ENCODE results near the gene FNDC5.

Gene FNDC5

DNA sequence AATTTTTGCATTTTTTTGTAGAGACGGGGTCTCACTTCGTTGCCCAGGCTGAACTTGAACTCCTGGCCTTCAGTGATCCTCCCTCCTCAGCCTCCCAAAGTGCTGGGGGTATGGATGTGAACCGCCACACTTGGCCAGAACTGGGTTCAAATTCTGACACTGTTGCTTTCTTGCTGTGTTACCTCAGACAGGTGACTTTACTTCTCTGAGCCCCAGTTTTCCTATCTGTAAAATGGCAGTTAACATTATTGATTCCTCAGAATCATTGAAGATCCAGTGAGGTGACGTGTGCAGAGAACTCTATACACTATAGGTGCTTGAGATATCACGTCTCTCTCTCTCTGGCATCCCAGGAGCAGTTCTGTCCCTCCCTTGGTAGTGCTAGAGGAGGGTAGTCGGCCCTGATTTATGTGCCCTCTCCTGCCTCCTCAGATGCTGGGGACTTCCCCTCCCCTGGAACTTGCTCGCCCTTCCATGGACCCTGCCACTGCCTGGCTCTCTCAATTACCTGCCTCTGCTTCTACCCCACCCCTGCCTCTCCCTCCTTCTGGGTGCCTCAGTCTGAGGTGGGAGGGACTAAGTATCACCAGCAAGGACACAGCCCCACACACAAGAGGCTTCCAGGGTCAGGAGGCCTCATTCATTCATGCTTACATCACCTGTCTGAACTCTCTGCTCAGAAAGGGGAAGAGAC lies 12.8 kb upstream of the FNDC5 start:
- no peak for DNase-seq

DNA sequence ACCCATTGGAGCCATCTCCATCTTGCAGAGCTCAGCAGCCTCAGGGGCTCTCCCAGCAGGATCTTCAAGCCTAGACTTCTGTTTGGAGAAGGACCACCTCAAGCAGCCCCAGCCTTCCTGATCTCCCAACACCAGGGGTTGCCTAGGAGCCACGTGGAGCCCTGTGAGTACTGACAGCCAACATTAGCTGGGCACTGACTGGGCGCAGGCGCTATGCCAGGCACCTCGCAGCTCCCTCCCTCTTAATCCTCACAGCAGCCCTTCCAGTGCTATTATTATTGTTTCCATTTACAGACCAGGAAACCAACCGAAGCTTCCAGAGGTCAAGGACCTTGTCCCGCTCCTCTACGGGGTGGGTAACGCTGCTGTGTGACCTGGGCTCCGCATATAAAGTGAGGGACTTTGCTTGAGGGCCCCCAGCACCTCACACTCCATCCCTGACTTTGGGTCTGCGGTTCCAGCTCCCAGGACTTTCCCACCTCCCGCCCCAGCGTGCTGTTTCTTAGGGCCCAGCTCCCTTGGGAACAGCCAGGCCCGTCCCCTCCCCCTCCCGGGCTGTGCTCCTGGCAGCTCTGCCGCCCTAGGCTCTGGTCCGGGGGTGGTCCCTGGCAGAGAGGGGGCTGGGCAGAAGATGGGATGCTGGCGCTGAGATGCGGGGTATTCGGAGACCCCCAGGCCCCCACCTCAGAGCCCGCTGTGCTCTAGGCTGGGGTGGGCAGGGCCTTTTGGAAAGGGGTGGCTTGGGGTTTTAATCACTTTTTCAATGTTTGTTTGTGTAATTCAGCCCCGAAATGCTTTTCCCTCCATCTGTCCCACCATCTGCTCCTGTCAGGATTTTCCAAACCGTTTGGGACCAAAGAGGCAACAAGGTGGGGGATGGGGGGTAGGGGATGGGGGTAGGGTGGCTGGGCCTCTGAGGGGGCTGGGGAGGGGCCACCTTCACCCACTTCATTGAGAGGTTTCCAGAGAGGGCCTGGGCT lies 11.4 kb upstream of the FNDC5 start:
- DNase-seq: no peak

DNA sequence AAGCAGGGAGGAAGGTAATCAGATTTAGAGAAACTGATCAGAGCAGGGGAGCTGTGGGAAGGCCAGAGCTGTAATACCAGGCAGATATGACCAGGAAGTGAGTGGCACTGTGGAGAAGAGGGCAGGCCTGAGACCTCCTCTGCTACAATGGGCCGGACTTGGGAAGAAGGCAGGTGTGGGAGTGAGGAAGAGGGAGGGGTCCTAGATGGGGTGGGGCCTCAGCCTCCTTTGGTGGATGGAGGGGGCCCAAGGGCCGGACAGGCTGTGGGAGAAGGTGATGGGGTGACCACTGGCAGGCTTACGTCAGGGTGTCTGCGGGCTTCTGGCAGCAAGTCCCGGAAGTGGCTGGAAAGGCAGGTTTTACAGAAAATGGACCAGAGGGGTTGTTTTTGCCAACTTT lies 10.6 kb upstream of the FNDC5 start:
- DNase-seq: no peak

DNA sequence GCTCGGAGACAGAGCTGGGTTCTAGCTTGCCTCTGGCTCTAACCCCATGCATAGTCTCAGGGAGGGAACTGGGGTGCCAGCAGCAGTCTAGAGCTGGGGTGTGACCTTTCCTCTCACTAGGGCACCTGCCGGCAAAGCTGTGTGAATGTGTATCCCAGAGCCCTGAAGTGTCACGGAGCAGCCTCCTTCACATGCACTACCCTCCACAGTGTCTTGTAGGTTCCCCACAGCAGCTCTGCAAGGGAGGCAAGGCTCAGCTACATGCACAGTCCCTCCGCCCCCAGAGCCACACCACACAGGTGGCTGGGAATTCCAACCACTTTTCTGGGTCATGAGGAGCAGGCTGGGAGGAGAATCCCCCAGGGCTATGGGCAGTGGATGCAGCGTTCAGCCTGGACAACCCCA lies 7.9 kb upstream of the FNDC5 start:
- no peak for DNase-seq

DNA sequence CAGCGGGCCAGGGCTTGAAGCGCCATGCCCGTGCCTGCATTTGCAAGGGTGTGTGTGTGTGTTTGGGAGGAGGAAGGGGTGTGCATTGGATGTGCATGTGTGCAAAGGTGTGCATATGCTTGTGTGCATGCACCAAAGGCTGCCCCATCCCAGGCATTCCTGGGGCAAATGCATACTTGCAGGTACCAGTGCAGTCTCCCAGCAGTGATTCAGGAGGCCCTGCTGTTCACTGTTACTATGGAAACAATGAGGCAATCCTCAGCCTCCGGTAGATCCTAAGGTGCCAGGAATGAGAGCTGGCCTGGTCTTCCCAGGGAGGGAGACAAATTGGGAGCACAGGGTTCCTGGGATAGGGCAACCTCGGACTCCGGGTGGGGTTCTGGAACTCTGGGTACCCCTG lies 7.5 kb upstream of the FNDC5 start:
- no peak for DNase-seq

DNA sequence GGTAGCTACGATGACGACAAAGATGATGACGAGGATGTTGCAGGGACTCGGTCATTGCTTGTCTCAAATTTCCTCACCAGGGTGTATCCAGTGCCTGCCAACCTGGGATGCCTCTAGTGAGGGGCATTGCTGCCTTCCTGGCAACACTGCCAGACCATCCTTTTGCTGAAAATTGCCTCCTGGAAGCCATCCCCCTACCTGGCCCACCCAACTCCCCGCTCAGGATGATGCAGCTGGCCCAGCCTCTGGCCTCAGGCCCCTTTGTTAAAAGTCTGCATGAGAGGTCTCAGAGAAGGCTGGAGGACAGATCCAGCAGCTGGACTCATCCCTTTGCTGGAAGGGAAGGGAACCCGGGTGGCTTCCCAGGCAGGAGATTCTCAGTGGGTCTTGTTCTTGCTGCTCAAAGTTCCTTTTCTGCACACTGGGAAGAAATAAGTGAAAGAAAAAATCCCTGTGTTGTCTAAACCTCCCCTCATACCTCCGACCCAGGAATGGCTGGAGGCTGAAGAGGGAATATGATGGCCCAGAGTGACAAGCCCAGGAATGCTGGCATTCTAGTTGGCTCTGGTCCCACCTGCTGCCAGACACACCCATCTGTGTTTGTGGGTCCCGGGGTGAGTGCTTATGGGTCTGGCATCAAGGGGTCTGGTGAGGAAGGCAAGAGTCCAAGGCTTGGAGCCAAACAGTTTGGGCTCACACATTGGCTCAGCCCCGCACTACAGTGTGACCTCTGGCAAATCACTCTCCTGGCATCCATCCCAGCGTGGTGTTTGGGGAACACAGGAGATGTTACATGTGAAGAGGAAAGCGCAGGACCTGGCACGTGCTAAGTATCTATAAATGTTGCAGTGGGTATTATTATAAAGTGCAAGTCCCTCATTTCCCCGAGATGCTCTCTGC lies 6.7 kb upstream of the FNDC5 start:
- no peak for DNase-seq

DNA sequence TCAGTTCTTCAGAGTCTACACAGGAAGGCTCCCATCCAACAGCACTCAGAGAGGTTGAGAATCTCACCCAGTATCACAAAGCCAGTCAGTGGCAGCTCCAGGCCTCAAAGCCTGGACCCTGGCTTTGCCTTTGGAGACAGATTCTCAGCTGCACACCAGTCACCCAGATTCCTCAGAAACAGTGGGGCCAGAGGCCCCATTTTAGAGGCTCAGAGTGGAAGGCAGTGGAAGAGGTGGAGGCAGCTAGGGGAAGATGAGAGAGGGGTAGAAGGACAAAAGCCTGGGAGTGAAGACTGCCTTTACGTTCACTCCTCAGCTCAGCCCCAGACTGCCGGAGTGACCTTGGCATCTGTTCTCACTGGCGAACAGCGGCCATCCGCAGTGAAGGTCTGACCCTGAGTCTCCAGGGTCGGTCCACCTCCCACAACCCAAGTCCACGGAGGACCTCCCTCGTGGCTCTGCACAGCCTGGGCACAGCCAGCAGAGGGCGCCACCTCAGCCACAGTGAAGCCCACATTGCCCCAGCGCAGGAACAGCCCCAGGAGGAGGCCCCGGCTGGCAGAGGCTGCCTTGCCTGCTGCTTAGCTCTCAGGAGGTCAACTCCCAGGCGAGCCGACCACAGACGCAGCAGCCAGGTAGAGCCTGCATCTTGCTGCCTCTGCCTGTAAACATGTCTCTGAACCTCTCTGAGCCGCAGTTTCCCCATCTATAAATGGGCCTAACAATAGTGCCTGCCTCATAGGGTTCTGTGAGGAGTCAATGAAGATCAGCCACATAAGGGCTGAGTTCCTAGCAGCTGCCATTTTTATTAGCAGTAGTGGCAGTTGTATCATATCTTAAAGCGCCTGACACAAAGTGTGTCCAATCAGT lies 5.9 kb upstream of the FNDC5 start:
- DNase-seq: peak in 2 of 4 experiments; percentile 21 to 32

DNA sequence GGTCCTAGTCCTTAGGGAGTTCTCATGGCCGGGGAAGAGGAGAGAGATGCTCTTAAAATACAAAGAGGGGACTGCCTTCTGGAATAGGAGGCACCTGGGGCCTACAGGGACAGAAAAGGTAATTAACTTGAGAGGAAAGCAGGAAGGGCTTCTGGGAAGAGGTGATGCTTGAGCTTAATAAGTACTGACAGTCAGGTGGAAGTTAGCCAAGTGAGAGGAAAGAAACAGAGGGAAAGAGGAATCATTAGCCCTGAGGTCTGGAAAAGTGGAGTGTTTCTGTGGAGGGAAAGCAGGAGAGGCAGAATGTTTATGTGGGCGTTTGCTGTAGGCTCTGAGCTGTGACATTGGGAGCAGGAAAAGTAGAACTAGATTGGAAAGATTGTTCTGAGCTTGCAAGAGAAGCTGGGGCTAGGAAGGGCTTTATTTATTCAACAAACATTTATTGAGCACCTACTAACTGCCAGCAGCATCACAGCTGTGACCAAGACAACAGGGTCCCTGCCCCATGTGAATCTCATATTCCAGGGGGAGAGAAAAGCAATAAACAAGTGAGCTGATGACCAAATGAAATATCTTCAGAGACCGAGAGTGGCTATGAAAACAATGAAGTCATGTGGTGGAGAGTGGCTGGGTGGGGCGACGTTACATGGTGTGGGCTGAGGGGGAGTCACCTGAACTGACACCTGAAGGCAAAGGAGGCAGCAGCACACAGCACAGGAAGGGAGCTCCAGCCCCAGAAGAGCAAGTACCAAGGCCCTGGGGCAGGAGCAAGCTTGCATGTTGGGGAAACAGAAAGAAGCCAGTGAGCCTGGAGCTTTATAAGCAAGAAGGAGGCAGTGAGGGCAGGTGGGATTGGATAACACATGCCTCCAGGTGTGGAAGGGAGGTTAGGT lies 4.4 kb upstream of the FNDC5 start:
- no peak for DNase-seq

DNA sequence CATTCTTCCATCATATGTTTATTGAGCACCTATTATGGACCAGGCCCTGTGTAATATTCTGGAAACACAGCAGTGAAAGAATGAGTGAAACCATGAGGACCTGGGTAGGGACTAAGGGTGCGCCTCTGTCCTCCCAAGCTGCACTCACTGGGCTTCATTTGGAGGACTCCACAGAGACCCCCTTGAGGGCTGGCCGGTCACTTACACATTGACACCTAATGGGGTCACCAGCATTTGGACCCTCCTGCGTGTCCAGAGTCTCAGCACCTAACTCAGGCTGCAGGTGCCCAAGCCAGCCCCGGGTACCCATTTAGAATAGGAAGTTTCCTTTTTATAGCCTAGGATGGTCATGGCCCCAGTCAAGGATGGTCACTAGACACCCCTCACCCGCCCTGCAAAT lies 2.8 kb upstream of the FNDC5 start:
- no peak for DNase-seq

DNA sequence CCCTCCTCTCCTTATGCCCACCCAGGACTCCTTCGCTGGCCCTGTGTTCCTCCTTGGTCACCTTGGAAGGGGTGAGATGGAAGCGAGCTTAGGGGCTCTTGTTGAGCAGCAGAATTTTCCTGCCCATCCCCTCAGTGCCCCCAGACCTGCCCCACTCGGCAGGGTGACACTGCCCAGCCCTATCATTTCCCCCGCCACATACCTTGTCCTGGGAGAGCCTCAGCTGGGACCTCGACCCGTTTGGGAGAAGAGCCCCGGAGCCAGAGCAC lies 1.4 kb upstream of the FNDC5 start:
- no peak for DNase-seq

DNA sequence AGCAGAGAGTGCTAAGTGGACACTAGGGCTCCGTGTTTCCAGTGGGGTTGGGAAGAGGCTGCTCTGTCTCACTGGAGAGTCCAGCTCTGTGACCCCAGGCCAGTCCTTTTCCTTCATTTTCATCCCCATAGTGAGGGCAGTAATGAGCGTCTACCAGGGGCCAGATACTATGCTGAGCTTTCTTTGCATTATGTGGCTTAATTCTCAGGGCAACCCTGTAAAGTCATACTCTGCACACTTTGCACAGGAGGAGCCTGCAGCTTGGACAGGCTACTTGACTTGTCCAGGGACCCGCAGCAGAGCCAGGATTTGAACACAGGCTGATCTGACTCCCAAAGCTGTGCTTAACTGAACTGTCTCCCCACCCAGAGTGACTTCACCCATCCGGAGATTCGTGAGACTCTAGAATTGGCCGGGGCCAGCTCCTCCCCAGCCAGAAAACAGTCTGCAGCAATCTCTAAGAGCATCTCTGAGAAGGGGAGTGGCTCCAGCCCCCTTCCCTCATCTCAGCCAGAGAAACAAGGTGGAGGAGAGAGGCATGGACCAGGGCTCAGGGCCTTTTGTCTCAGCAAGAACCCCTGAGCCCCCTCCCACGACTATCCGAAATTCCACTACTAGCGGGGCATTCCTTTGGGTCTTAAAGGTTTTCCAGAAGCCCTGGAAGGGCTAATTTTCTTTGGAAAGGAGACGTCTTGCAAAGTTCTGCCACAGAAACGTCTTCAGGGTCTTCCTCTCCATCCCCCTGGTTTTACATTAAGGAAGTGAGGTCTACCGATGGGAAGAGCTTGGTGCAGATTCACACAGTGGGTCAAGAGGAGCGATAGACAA lies 866 bp upstream of the FNDC5 start:
- DNase-seq: no peak

DNA sequence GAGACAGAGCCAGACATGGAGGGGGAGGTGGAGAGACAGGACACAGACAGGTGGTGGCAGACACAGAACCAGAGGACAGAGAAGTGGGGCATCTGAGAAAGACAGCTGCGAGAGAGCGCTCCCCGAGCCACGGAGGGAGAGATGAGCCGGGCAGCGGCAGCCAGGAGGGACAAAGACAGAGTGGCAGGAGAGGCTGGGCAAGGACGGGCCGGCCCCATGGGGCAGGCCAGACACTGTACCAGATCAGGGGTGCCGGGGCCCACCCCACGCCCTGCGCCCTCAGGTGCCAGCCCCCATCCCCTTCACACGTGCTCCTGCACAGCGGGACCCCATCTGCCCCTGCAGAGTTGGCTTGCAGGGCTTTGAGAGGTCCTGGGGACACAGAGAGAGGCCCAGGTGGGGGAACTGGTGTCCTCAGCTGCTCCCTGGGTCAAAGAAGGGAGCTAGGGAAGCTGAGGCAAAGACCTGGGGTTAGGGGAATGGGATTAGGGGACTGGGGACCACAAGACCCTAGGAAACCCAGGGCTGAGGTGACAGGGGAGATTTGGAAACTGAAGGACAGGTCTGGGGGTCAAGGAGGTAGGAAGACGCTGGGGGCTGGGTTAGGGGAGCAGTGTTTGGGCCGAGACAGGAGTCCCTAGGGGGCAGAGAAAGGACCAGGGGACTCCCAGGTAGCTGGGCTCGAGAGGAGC lies 643 bp downstream of the FNDC5 start:
- DNase-seq: no peak

DNA sequence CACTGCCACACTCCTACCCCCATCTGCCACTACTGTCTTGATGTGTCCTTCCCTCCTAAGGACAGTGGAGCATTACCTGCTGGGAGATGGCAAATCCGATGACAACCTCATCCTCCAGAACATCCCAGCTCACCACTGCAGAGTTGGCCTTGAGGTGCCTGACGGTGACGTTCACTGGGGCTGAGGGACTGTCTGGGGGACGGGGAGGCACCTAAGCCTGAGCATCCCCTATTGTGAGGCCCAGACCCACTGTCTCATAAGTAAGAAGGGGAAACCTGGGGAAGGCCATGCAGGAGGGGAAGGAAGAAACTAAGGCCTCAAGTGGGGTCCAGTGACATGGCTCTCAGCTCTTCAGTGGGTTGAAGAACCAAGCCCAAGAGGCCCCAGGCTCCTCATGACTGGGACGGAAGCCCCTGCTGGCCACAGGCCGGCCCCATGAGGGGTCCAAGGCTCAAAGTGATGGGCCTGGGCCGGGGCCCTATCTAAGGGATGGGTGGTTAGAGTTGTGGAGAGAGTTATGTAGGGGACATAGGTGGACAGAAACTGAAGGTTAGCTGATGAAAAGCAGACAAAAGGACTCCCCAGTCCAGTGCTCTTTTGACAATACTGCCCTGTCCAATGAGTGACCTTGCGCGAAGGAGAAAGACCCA lies 1.8 kb downstream of the FNDC5 start:
- no peak for DNase-seq

DNA sequence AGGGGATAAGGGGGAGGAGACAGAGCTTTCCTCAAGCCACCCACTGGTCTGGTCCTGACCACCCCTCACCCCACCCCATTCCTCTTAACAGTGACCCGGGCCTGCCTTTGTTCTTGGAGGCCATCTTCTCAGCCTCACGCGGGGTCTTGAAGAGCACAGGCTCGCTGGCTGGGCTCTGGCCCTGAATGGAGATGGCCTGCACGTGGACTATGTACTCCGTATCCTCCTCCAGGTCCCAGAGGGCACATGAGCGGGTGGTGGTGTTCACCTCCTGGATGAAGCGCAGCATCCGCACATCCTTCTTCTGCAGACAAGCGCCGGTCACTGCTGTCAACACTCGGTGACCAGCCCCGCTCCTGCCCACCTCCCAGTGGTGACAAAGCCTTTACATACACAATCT lies 2.6 kb downstream of the FNDC5 start:
- DNase-seq: no peak

DNA sequence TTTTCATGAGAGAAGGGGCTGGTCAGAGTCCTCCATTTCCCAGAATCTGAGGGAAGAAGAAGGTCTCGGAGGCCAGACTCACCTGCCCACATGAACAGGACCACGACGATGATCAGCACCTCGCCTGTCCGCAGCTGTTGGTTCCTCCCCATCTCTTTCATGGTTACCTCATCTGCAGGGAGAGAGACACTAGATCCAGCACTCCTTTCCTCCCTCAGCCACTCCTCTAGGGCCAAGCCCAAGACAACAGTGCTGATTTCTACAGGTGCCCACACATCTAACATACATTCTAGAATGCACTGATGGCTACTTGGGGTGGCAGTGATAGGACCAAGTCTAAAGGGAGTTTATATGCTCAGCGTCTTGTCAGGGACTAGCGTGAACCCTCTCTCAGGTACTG lies 3.0 kb downstream of the FNDC5 start:
- no peak for DNase-seq

DNA sequence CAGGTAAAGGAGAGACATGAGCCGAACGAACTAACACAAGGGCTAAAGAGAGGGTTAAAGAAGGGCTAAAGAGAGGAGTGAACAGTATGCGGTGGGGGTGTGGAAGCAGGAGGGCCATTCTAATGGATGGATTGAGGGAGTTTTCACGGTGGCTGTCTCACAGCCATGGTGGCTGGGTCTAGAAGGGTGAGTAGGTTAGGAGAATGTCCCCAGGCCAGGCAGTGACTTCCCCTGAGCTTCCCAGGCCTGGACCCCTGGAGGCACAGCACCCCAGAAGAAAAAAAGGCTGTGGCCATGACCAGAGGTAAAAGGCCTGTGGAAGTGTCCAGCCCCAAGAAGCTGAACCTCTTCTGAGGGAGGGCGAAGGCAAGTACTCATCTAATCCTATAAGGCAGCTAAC lies 3.6 kb downstream of the FNDC5 start:
- DNase-seq: no peak

DNA sequence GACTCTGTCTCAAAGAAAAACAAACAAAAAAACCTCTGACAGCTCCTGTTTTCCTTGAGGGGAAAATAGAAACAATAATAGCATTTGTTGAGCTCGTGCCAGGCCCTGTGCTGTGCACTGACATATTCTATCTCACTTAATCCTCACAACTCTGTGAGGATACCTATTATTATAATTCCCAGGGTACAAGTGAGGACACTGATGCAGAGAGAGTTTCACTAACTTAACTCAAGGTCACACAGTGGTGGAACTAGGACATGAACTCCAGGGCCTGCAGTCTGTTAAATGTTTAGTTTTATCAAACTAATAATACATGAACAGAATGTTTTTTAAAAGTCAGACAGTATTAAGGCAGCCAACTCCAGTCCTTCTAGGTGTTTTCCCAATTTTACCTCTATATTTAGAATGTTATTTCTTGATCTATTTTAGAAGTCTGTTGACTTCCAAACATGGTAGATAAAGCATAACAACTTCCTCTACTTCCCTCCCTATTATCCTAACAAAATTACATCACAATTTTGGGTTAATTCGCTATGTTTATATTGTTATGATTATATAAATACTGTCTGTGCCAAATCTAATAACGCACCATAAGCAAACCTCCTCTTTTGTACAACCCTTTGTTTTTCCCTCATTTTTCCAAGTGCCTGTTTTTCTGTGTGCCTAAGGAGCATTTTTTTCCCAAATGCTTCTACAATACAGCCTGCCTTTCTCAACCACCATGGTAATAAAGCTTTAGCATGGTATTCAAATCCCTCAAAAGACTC lies 4.9 kb downstream of the FNDC5 start:
- no peak for DNase-seq

DNA sequence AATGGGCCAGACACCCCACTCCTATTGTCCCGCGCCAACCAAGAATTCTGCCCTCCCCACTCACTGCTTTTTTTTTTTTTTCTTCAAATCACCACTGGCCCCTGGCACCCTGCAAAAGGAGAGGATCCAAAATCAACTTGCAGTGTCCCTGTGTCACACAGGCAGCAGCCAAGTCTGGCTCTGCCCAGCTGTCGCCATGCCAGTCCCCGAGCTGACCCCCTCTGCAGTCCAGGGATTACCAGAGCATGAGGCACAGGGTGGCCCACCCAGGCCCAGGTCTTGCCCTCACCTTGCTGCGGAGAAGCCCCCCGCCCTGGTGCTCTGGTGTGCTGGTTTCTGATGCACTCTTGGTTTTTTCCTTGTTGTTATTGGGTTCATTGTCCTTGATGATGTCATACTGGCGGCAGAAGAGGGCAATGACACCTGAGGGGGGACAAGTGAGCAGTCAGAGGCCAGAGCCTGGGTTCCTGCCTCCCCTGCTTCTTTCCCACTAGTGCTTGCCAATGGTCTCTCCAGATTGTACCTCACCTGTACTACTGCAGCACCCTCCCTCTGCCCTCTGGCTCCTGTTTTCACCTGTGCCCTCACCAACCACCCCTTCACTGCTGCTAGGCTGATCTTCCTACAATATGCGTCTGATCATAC lies 6.2 kb downstream of the FNDC5 start:
- no peak for DNase-seq
